SK-N-SH treated with all-trans-retinoic acid at 6 μM for 48 hours (cell line): ENCODE results near the gene KCNG3.
A peak's percentile ranks its signal among the peaks of the same experiment; 100 is the strongest.

Experiments used
- ATAC-seq: fragments of 200-7000 bp; cut with Tn5 transposase; 3 replicates; pipeline ENCODE4 v1.9.1; 2020; ENCODE audit warnings: mild to moderate bottlenecking, moderate library complexity
- ARNTL ChIP-seq: fragments of 450-650 bp; formaldehyde crosslinking; IDR thresholded peaks from 2 replicates; pipeline ENCODE4 v1.5.0; 2020; ENCODE audit warnings: low read depth, mild to moderate bottlenecking, moderate library complexity, borderline replicate concordance
- BACH2 ChIP-seq: fragments of 250-450 bp; sonication (Bioruptor Pico); IDR thresholded peaks from 2 replicates; pipeline ENCODE4 v1.9.0; 2021; ENCODE audit warnings: mild to moderate bottlenecking, borderline replicate concordance
- CSDC2 ChIP-seq: fragments of 250-450 bp; sonication (Bioruptor Pico); IDR thresholded peaks from 2 replicates; pipeline ENCODE4 v1.5.0; 2020; ENCODE audit warnings: mild to moderate bottlenecking, moderate library complexity
- CSRNP3 ChIP-seq: fragments of 250-450 bp; sonication (Bioruptor Pico); IDR thresholded peaks from 2 replicates; pipeline ENCODE4 v1.5.1; 2021; ENCODE audit warnings: mild to moderate bottlenecking, moderate library complexity
- ESRRG ChIP-seq: fragments of 250-450 bp; sonication (Bioruptor Pico); IDR thresholded peaks from 2 replicates; pipeline ENCODE4 v1.6.1; 2021; ENCODE audit warnings: mild to moderate bottlenecking
- GLIS3 ChIP-seq: fragments of 250-450 bp; sonication (Bioruptor Pico); IDR thresholded peaks from 2 replicates; pipeline ENCODE4 v1.5.0; 2020; ENCODE audit warnings: mild to moderate bottlenecking, moderate library complexity
- ISL1 ChIP-seq: fragments of 250-450 bp; sonication (Bioruptor Pico); IDR thresholded peaks from 2 replicates; pipeline ENCODE4 v2.1.2; 2022; ENCODE audit warnings: mild to moderate bottlenecking, moderate library complexity
- OSR1 ChIP-seq: fragments of 250-450 bp; sonication (Bioruptor Pico); IDR thresholded peaks from 2 replicates; pipeline ENCODE4 v1.8.0; 2022; ENCODE audit warnings: moderate library complexity, mild to moderate bottlenecking, inconsistent platforms
- PATZ1 ChIP-seq: fragments of 250-450 bp; sonication (Bioruptor Pico); IDR thresholded peaks from 2 replicates; pipeline ENCODE4 v1.8.0; 2020; ENCODE audit warnings: mild to moderate bottlenecking, moderate library complexity, borderline replicate concordance
- PPARA ChIP-seq: fragments of 250-450 bp; sonication (Bioruptor Pico); IDR thresholded peaks from 2 replicates; pipeline ENCODE4 v1.5.0; 2020; ENCODE audit warnings: mild to moderate bottlenecking, borderline replicate concordance
- RARB ChIP-seq: fragments of 250-450 bp; sonication (Bioruptor Pico); IDR thresholded peaks from 2 replicates; pipeline ENCODE4 v1.8.0; 2021; ENCODE audit warnings: mild to moderate bottlenecking, moderate library complexity
- SNAI2 ChIP-seq: fragments of 250-450 bp; sonication (Bioruptor Pico); IDR thresholded peaks from 2 replicates; pipeline ENCODE4 v1.5.0; 2020; ENCODE audit warnings: mild to moderate bottlenecking, moderate library complexity
- TCF4 ChIP-seq: fragments of 250-450 bp; sonication (Bioruptor Pico); IDR thresholded peaks from 2 replicates; pipeline ENCODE4 v1.8.0; 2021; ENCODE audit warnings: mild to moderate bottlenecking, moderate library complexity, borderline replicate concordance
- TOX ChIP-seq: fragments of 250-450 bp; sonication (Bioruptor Pico); IDR thresholded peaks from 2 replicates; pipeline ENCODE4 v1.8.0; 2021; ENCODE audit warnings: mild to moderate bottlenecking, moderate library complexity, borderline replicate concordance
- TSHZ2 ChIP-seq: fragments of 250-450 bp; sonication (Bioruptor Pico); IDR thresholded peaks from 2 replicates; pipeline ENCODE4 v1.5.0; 2020; ENCODE audit warnings: mild to moderate bottlenecking, moderate library complexity
- ZC3H10 ChIP-seq: fragments of 250-450 bp; sonication (Bioruptor Pico); IDR thresholded peaks from 2 replicates; pipeline ENCODE4 v1.5.1; 2021; ENCODE audit warnings: mild to moderate bottlenecking, moderate library complexity
- ZFP3 ChIP-seq: fragments of 250-450 bp; sonication (Bioruptor Pico); IDR thresholded peaks from 2 replicates; pipeline ENCODE4 v1.5.0; 2020; ENCODE audit warnings: mild to moderate bottlenecking, moderate library complexity
- ZFP30 ChIP-seq: fragments of 450-650 bp; formaldehyde crosslinking; IDR thresholded peaks from 2 replicates; pipeline ENCODE4 v1.5.0; 2022; ENCODE audit warnings: mild to moderate bottlenecking, moderate library complexity
- ZNF565 ChIP-seq: fragments of 450-650 bp; formaldehyde crosslinking; conservative IDR thresholded peaks from 2 replicates; pipeline ENCODE4 v1.5.0; 2020; ENCODE audit warnings: low read depth, mild to moderate bottlenecking, moderate library complexity
- ZNF70 ChIP-seq: fragments of 450-650 bp; formaldehyde crosslinking; IDR thresholded peaks from 2 replicates; pipeline ENCODE4 v1.5.0; 2020; ENCODE audit warnings: mild to moderate bottlenecking, moderate library complexity
- TF ChIP-seq, protein P1 (sequence below): fragments of 250-450 bp; sonication (Bioruptor Pico); IDR thresholded peaks from 2 replicates; pipeline ENCODE4 v1.8.0; 2021; ENCODE audit warnings: low read depth, mild to moderate bottlenecking, moderate library complexity, borderline replicate concordance
- TF ChIP-seq, protein P2 (sequence below): fragments of 250-450 bp; sonication (Bioruptor Pico); IDR thresholded peaks from 2 replicates; pipeline ENCODE4 v1.5.1; 2020; ENCODE audit warnings: low read depth, mild to moderate bottlenecking, moderate library complexity

KCNG3 gene, protein sequence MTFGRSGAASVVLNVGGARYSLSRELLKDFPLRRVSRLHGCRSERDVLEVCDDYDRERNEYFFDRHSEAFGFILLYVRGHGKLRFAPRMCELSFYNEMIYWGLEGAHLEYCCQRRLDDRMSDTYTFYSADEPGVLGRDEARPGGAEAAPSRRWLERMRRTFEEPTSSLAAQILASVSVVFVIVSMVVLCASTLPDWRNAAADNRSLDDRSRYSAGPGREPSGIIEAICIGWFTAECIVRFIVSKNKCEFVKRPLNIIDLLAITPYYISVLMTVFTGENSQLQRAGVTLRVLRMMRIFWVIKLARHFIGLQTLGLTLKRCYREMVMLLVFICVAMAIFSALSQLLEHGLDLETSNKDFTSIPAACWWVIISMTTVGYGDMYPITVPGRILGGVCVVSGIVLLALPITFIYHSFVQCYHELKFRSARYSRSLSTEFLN

DNA sequence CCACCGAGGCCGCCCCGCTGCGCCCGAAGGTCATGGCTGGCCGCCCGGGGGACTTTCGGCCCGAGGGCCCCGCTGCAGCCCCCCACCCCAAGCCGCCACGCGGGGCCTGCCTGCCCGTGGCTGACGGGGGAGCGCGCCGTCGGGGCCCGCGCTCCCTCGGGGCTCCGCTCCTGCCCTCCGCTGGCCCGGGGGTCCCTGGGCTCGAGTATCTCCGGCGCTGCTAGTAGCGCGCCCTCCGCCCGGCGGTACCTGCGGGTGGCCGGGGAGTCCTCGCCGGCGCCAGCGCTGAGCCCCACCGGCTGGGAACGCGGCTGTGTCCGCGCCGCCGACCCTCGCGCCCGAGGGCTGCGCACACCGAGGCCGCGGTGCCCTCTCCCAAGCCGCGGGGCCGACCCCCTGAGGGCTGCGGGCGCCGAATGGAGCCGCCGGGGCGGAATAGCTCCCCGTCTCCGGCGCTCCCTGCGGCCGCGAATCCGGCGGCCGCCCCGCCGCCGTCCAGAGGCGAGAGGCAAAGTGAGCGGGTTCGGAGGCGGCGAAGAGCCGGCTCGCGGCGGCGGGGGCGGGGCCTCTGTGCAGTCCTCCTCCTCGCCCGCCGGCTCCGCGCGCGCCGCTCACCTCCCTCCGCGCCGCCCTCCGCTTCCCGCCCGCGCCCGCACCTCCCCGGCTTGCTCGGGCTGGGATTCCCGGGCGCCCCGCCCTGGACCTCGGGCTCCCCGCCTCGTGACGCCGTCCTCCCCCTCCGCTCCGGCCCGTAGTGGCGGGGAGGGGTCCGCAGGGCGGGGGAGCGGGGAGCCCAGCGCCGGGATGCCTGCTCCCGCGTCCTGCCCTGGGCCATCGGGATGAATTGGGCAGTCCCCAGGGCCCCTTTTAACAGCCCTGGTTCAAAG is at the start of gene KCNG3:
TSS of gene KCNG3 (minus strand) at position 515 of the 887 bp plus-strand sequence. CDS start at position 34, 481 bp downstream.
- ATAC-seq = peak; percentile 81
- no peak for TF ChIP-seq OSR1 (CRISPR knock-in tag)
- TF ChIP-seq ARNTL (CRISPR knock-in tag) = no peak
- no peak; the same call in 1 of the 2 replicates for TF ChIP-seq TSHZ2 (CRISPR knock-in tag)
- TF ChIP-seq ZC3H10 (CRISPR knock-in tag) = no peak
- TF ChIP-seq RARB (CRISPR knock-in tag) = no peak
- no peak for TF ChIP-seq BACH2 (CRISPR knock-in tag)
- no peak for TF ChIP-seq ESRRG (CRISPR knock-in tag)

GRCh38 chr2:42542871-42543270 is 49.1 kb upstream of the KCNG3 start:
- no peak for ATAC-seq
- no peak for TF ChIP-seq ZNF70 (CRISPR knock-in tag)
- no peak for TF ChIP-seq CSDC2 (CRISPR knock-in tag)
- TF ChIP-seq TCF4 (CRISPR knock-in tag) = no peak
- TF ChIP-seq PPARA (CRISPR knock-in tag) = no peak
- TF ChIP-seq, protein P1, sequence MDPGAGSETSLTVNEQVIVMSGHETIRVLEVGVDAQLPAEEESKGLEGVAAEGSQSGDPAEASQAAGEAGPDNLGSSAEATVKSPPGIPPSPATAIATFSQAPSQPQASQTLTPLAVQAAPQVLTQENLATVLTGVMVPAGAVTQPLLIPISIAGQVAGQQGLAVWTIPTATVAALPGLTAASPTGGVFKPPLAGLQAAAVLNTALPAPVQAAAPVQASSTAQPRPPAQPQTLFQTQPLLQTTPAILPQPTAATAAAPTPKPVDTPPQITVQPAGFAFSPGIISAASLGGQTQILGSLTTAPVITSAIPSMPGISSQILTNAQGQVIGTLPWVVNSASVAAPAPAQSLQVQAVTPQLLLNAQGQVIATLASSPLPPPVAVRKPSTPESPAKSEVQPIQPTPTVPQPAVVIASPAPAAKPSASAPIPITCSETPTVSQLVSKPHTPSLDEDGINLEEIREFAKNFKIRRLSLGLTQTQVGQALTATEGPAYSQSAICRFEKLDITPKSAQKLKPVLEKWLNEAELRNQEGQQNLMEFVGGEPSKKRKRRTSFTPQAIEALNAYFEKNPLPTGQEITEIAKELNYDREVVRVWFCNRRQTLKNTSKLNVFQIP (CRISPR knock-in tag) = no peak
- no peak for TF ChIP-seq ZFP3 (CRISPR knock-in tag)
- no peak for TF ChIP-seq SNAI2 (CRISPR knock-in tag)
- TF ChIP-seq, protein P2, sequence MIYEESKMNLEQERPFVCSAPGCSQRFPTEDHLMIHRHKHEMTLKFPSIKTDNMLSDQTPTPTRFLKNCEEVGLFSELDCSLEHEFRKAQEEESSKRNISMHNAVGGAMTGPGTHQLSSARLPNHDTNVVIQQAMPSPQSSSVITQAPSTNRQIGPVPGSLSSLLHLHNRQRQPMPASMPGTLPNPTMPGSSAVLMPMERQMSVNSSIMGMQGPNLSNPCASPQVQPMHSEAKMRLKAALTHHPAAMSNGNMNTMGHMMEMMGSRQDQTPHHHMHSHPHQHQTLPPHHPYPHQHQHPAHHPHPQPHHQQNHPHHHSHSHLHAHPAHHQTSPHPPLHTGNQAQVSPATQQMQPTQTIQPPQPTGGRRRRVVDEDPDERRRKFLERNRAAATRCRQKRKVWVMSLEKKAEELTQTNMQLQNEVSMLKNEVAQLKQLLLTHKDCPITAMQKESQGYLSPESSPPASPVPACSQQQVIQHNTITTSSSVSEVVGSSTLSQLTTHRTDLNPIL (CRISPR knock-in tag) = no peak
- TF ChIP-seq OSR1 (CRISPR knock-in tag) = no peak
- no peak for TF ChIP-seq ISL1
- no peak for TF ChIP-seq PATZ1 (CRISPR knock-in tag)
- no peak for TF ChIP-seq TOX (CRISPR knock-in tag)
- TF ChIP-seq ZFP30 (CRISPR knock-in tag) = no peak
- no peak for TF ChIP-seq GLIS3 (CRISPR knock-in tag)
- no peak for TF ChIP-seq ARNTL (CRISPR knock-in tag)
- no peak for TF ChIP-seq ZNF565 (CRISPR knock-in tag)
- TF ChIP-seq BACH2 (CRISPR knock-in tag) = no peak
- TF ChIP-seq CSRNP3 (CRISPR knock-in tag) = no peak
- TF ChIP-seq, all 23 proteins: peak for 0
